IPS DF 4.7 (cell line): ENCODE results near the gene TAS2R13.

Source experiments
- DNase-seq: peaks from one replicate; pipeline ENCODE4 v3.0.0-alpha.2; 2013; ENCODE audit warnings: low spot score; ENCODE audit errors: extremely low read depth

Gene TAS2R13

GRCh38 chr12:10909462-10909861 lies at the start of gene TAS2R13:
TSS of gene TAS2R13 (minus strand) at chr12:10909562. CDS start at chr12:10909298, 264 bp downstream.
- no peak for DNase-seq

GRCh38 chr12:10957741-10958140 lies 48.4 kb upstream of the TAS2R13 start:
- no peak for DNase-seq

- no peak for DNase-seq
Measured at GRCh38 chr12:10956085-10956484, 46.7 kb upstream of the TAS2R13 start.

GRCh38 chr12:10952645-10953044 lies 43.3 kb upstream of the TAS2R13 start:
- no peak for DNase-seq

- DNase-seq, result no peak
Measured at GRCh38 chr12:10943167-10943566, 33.8 kb upstream of the TAS2R13 start.

GRCh38 chr12:10941916-10942607 lies 32.7 kb upstream of the TAS2R13 start:
- DNase-seq, result peak; percentile 28

- DNase-seq, result no peak
Measured at GRCh38 chr12:10941369-10941768, 32.0 kb upstream of the TAS2R13 start.

- DNase-seq, result no peak
Measured at GRCh38 chr12:10940389-10940788, 31.0 kb upstream of the TAS2R13 start.

- DNase-seq, result no peak
Measured at GRCh38 chr12:10939163-10939562, 29.8 kb upstream of the TAS2R13 start, which contains the start of gene TAS2R14. TSS of gene TAS2R14 (minus strand) at chr12:10939263. CDS start at chr12:10939207, 56 bp downstream.

- DNase-seq, result no peak
Measured at GRCh38 chr12:10936506-10936905, 27.1 kb upstream of the TAS2R13 start.

- DNase-seq, result no peak
Measured at GRCh38 chr12:10928746-10929286, 19.5 kb upstream of the TAS2R13 start, which contains the start of gene PRH2. TSS of gene PRH2 (plus strand) at chr12:10929236. CDS start at chr12:10929274, 38 bp downstream.

- no peak for DNase-seq
Measured at GRCh38 chr12:10926269-10926668, 16.9 kb upstream of the TAS2R13 start.

- no peak for DNase-seq
Measured at GRCh38 chr12:10919809-10920208, 10.4 kb upstream of the TAS2R13 start.

GRCh38 chr12:10910380-10910779 lies 1.0 kb upstream of the TAS2R13 start:
- DNase-seq, result no peak

GRCh38 chr12:10904686-10905085 lies 4.7 kb downstream of the TAS2R13 start:
- no peak for DNase-seq

GRCh38 chr12:10901427-10901826 lies 7.9 kb downstream of the TAS2R13 start:
- no peak for DNase-seq

- DNase-seq, result no peak
Measured at GRCh38 chr12:10900972-10901371, 8.4 kb downstream of the TAS2R13 start.

- DNase-seq, result no peak
Measured at GRCh38 chr12:10900530-10900929, 8.8 kb downstream of the TAS2R13 start.

GRCh38 chr12:10896854-10897253 lies 12.5 kb downstream of the TAS2R13 start:
- DNase-seq, result no peak

- no peak for DNase-seq
Measured at GRCh38 chr12:10891937-10892336, 17.4 kb downstream of the TAS2R13 start.

- DNase-seq, result no peak
Measured at GRCh38 chr12:10889226-10889625, 20.1 kb downstream of the TAS2R13 start.

GRCh38 chr12:10884086-10884725 lies 25.2 kb downstream of the TAS2R13 start, which contains the start of gene PRH1:
TSS of gene PRH1 (minus strand) at chr12:10884255. CDS start at chr12:10884217, 38 bp downstream.
- DNase-seq, result no peak
